K562 (cell line): ENCODE data around the gene RNASE7. TPM values are rescaled to one million over a fixed set of nuclear protein-coding genes. Genes with fewer than 3 reads are reported as not detected.

Experiments
- ATAC-seq: fragments of 200-7000 bp; cut with Tn5 transposase; 3 replicates; pipeline ENCODE4 v1.9.1; 2020; ENCODE audit warnings: moderate library complexity
- BruUV-seq: library from RNA; stranded (reverse); fragments of 400-500 nt; replicated peaks from 2 replicates; lab custom pipeline; 2021; lab: Mats Ljungman, UMichigan
- CTCF ChIA-PET: fragments of 300-600 bp; formaldehyde crosslinking; extraction: SDS; loops from one replicate; lab custom pipeline; 2021; ENCODE audit warnings: low intra/inter-chr PET ratio; lab: Yijun Ruan, JAX
- POLR2A ChIA-PET: fragments of 300-600, 350-650 bp; sonication (Branson Sonifier 250); formaldehyde crosslinking; extraction: SDS; loops from one replicate; lab custom pipeline; 2021; ENCODE audit warnings: antibody characterized with exemption, inconsistent platforms; lab: Yijun Ruan, JAX
- DNase-seq, 4 experiments: peaks; one replicate each; pipeline versions ENCODE4 v3.0.0 to v3.0.0-alpha.2; 2011 to 2018; ENCODE audit warnings: low spot score in 3 of 4, mixed read lengths in 3 of 4; ENCODE audit errors: extremely low read depth in 1 of 4
- FAIRE-seq: peaks from 2 replicates; lab custom pipeline; 2011; peaks lifted over from hg19 to GRCh38; lab: Jason Lieb, UNC
- H2AFZ ChIP-seq: 2 replicates; pipeline ENCODE4 v1.6.0; 2011; ENCODE audit warnings: low read depth, low read length, control low read depth, inconsistent platforms
- H3K27ac ChIP-seq: fragments of 200-600 bp; 3 replicates; pipeline ENCODE4 v1.8.0; 2011; ENCODE audit warnings: low read depth, mild to moderate bottlenecking, control low read depth, inconsistent platforms, low read length, moderate library complexity, mixed read lengths; ENCODE audit errors: extremely low read depth
- H3K27me3 ChIP-seq, 2 experiments: fragments of 300-600 bp in 1 of 2; 2 replicates in 1 of 2; 3 replicates in 1 of 2; pipeline versions ENCODE4 v1.6.0 to v1.8.0; 2011; ENCODE audit warnings: inconsistent platforms in 2 of 2, low read length in 2 of 2, mild to moderate bottlenecking in 1 of 2, mixed read lengths in 1 of 2, moderate library complexity in 1 of 2; ENCODE audit not compliant: control insufficient read depth in 2 of 2, insufficient read depth in 2 of 2
- H3K36me3 ChIP-seq: fragments of 300-600 bp; 3 replicates; pipeline ENCODE4 v1.8.0; 2011; ENCODE audit warnings: mild to moderate bottlenecking, low read length, inconsistent platforms; ENCODE audit not compliant: control insufficient read depth, insufficient read depth
- H3K4me1 ChIP-seq, 2 experiments: fragments of 200-600 bp in 1 of 2; replicated peaks in 1 of 2; 2 replicates in 1 of 2; 3 replicates in 1 of 2; pipeline versions ENCODE4 v1.5.1 to v1.8.0; 2011; ENCODE audit warnings: inconsistent platforms in 2 of 2, low read length in 2 of 2, mild to moderate bottlenecking in 1 of 2, mixed read lengths in 1 of 2, moderate library complexity in 1 of 2; ENCODE audit not compliant: control insufficient read depth in 2 of 2, insufficient read depth in 2 of 2
- H3K4me2 ChIP-seq: 2 replicates; pipeline ENCODE4 v1.6.1; 2011; ENCODE audit warnings: low read length, control low read depth, inconsistent platforms, mixed read lengths; ENCODE audit not compliant: insufficient read depth
- H3K4me3 ChIP-seq: fragments of 200-600 bp; sonication (generic), shearing (Covaris generic); 2 replicates; pipeline ENCODE4 v1.5.1; 2016; ENCODE audit warnings: control low read depth, inconsistent platforms
- H3K79me2 ChIP-seq: fragments of 200-600 bp; 3 replicates; pipeline ENCODE4 v1.8.0; 2011; ENCODE audit warnings: low read length, inconsistent platforms; ENCODE audit not compliant: control insufficient read depth, insufficient read depth
- H3K9ac ChIP-seq, 2 experiments: 2 replicates each; pipeline versions ENCODE4 v1.6.0 to v1.6.1; 2011; ENCODE audit warnings: low read depth in 2 of 2, low read length in 2 of 2, control low read depth in 1 of 2, inconsistent platforms in 1 of 2, mild to moderate bottlenecking in 1 of 2, mixed read lengths in 1 of 2; ENCODE audit not compliant: insufficient read depth in 1 of 2
- H3K9me1 ChIP-seq: one replicate; pipeline ENCODE4 v1.6.0; 2011; ENCODE audit warnings: inconsistent platforms, mild to moderate bottlenecking, low read length, moderate library complexity; ENCODE audit not compliant: control insufficient read depth, insufficient read depth
- H3K9me3 ChIP-seq: replicated peaks from 2 replicates; pipeline ENCODE4 v1.5.1; 2011; ENCODE audit warnings: low read depth, low read length, inconsistent platforms; ENCODE audit not compliant: control insufficient read depth, insufficient read depth
- H4K20me1 ChIP-seq: replicated peaks from 2 replicates; pipeline ENCODE4 v1.6.1; 2011; ENCODE audit warnings: low read length, inconsistent platforms, mixed read lengths; ENCODE audit not compliant: control insufficient read depth, insufficient read depth
- E2F3 ChIP-seq: fragments of 250-450 bp; sonication (Bioruptor Pico); IDR thresholded peaks from 2 replicates; pipeline ENCODE4 v1.4.0; 2020; ENCODE audit warnings: mild to moderate bottlenecking
- ELK1 ChIP-seq: sonication (generic); formaldehyde crosslinking; IDR thresholded peaks from 2 replicates; pipeline ENCODE4 v1.8.1; 2022; ENCODE audit warnings: missing genetic modification reagents
- ESRRA ChIP-seq: fragments of 450-650 bp; IDR thresholded peaks from 2 replicates; pipeline ENCODE4 v1.6.1; 2014; ENCODE audit warnings: low read depth, mild to moderate bottlenecking, moderate library complexity, borderline replicate concordance
- NCOA2 ChIP-seq, 2 experiments: fragments of 450-650 bp; IDR thresholded peaks; 2 replicates each; pipeline ENCODE4 v1.6.1; 2018; ENCODE audit warnings: mild to moderate bottlenecking in 2 of 2, moderate library complexity in 1 of 2; ENCODE audit not compliant: partially characterized antibody in 2 of 2
- NCOR1 ChIP-seq: fragments of 450-650 bp; IDR thresholded peaks from 2 replicates; pipeline ENCODE4 v1.6.1; 2016; ENCODE audit warnings: mild to moderate bottlenecking, moderate library complexity
- NFIC ChIP-seq: fragments of 450-650 bp; IDR thresholded peaks from 2 replicates; pipeline ENCODE4 v1.6.1; 2017; ENCODE audit warnings: mild to moderate bottlenecking, inconsistent platforms
- NR2C1 ChIP-seq, 2 experiments: fragments of 450-650 bp; IDR thresholded peaks; 2 replicates each; pipeline ENCODE4 v1.6.1; 2017; ENCODE audit warnings: mild to moderate bottlenecking in 2 of 2, antibody characterized with exemption in 1 of 2, inconsistent platforms in 1 of 2, missing compliant biosample characterization in 1 of 2, missing genetic modification characterization in 1 of 2
- NR2C2 ChIP-seq, 2 experiments: fragments of 200-800 bp in 1 of 2; sonication (Bioruptor generic) in 1 of 2; sonication (generic) in 1 of 2; formaldehyde crosslinking in 1 of 2; IDR thresholded peaks; 2 replicates each; pipeline versions ENCODE4 v1.6.1 to v1.8.0; 2016 to 2022; ENCODE audit warnings: mild to moderate bottlenecking in 1 of 2, missing compliant biosample characterization in 1 of 2, missing genetic modification characterization in 1 of 2, missing genetic modification reagents in 1 of 2
- POLR2B ChIP-seq: fragments of 450-650 bp; IDR thresholded peaks from 2 replicates; pipeline ENCODE4 v1.6.1; 2018; ENCODE audit warnings: low read depth; ENCODE audit not compliant: partially characterized antibody
- SOX6 ChIP-seq: fragments of 450-650 bp; IDR thresholded peaks from 2 replicates; pipeline ENCODE4 v1.6.1; 2014; ENCODE audit warnings: mild to moderate bottlenecking
- ZBTB17 ChIP-seq: fragments of 450-650 bp; formaldehyde crosslinking; IDR thresholded peaks from 2 replicates; pipeline ENCODE4 v1.4.0; 2020; ENCODE audit warnings: mild to moderate bottlenecking
- WGBS: fragments of 100-300 bp; shearing (Covaris generic); methylation state at CpG from one replicate; pipeline ENCODE4 v1.1.6; 2016; ENCODE audit warnings: low coverage, mixed read lengths; ENCODE audit not compliant: insufficient coverage; ENCODE audit errors: missing lambda C conversion rate; 5-methylcytosine and 5-hydroxymethylcytosine counted together
- in situ Hi-C: fragments of 300-500 bp; cut with MboI; formaldehyde crosslinking; loops from 4 replicates; pipeline ENCODE4 v1.15.0; 2018; ENCODE audit warnings: inconsistent platforms, mixed read lengths
- intact Hi-C: fragments of 100-400 bp; cut with micrococcal nuclease; formaldehyde crosslinking; loops from 2 replicates; pipeline ENCODE4 v1.14.2; 2022
- polyA plus RNA-seq, 8 experiments: library from polyadenylated mRNA; depleted of rRNA in 4 of 8; stranded (reverse) in 5 of 8; unstranded in 3 of 8; fragments of >200 nt; fragmentation: Nextera tagmentation in 2 of 8; fragmentation: Illumina TruSeq in 1 of 8; extraction: Ambion mirVana in 2 of 8; extraction: Trizol in 1 of 8; gene quantifications; 2 replicates each; pipeline versions ENCODE4 v1.2.1 to v1.2.3, GENCODE V29; 2011 to 2014; ENCODE audit warnings: inconsistent platforms in 1 of 8, missing spikeins in 1 of 8
- total RNA-seq, 7 experiments: library from RNA; depleted of rRNA in 6 of 7; stranded (reverse); fragments of >200 nt in 6 of 7; fragmentation: Illumina TruSeq in 2 of 7; extraction: Trizol in 2 of 7; gene quantifications; 2 replicates each; pipeline versions ENCODE4 v1.2.1 to v1.2.3, GENCODE V29; 2011 to 2021; ENCODE audit warnings: low replicate concordance in 1 of 7
- TF ChIP-seq, protein P1 (sequence below): fragments of 250-450 bp; sonication (Bioruptor Pico); IDR thresholded peaks from 2 replicates; pipeline ENCODE4 v1.5.0; 2020; ENCODE audit warnings: mild to moderate bottlenecking, borderline replicate concordance

The RNASE7 gene
- total and polyA plus RNA-seq, 9 of the 15 experiments (the other 6 are each of a cell fraction or from before 2014, with no cell fraction given) = not detected

- Histone ChIP-seq H3K4me3 (no peak overlapping the region), H3K9me3 (no peaks in the 10 kb centered on the region), H3K9ac (no peak overlapping the region), H3K79me2 (no peaks in the 10 kb centered on the region), H3K4me1 (peaks cover 5 to 18% of the 10 kb centered on the region in 2 experiments; a peak in 4 of 5 replicates), H3K27me3 (no peaks in the 10 kb centered on the region), H3K27ac (no peak overlapping the region), H3K4me2 (no peak overlapping the region), H3K36me3 (no peaks in the 10 kb centered on the region), H3K9me1 (no peaks in the 10 kb centered on the region), H2AFZ (no peak overlapping the region; the same call in 1 of the 2 replicates), H4K20me1 (no peaks in the 10 kb centered on the region)
- in situ Hi-C loops (no loop called here), intact Hi-C loops (no loop called here)
- ChIA-PET CTCF (no interaction called here), POLR2A (interaction anchor here (1.3 to 1.9 kb wide), 3 partner anchors 10 to 32 kb away, joined by 4 to 5 read pairs (median 5); partner anchors contain the start of gene RNASE8)
- TF ChIP-seq ELK1 = no peak
- TF ChIP-seq ZBTB17 (CRISPR knock-in tag) = 0 out of 2 replicates have a peak, but pooled peaks have one; percentile 36
- no TSS peak for BruUV-seq
- FAIRE-seq (no peak), ATAC-seq (no peak), DNase-seq (no peak)
- WGBS = 54% methylated on average over 2 of the region's 2 CpGs
Observed at GRCh38 chr14:21047378-21047781, 5.2 kb downstream of the RNASE7 start.

- no peak overlapping the region for H3K9ac ChIP-seq
- in situ Hi-C loops (no loop called here), intact Hi-C loops (no loop called here)
- H3K4me1 ChIP-seq = peaks cover 5 to 14% of the 10 kb centered on the region in 2 experiments; a peak in 4 of 5 replicates
- POLR2A ChIA-PET = interaction anchor here (0.6 to 1.4 kb wide), 3 partner anchors 10 to 33 kb away, joined by 3 to 5 read pairs (median 4); no protein-coding TSS in a partner anchor
- 34% methylated on average over 2 of the region's 2 CpGs for WGBS
- peak in 1 of 4 experiments; percentile 24 for DNase-seq
- H3K27me3 ChIP-seq = no peaks in the 10 kb centered on the region
- FAIRE-seq = no peak
- H3K36me3 ChIP-seq = no peaks in the 10 kb centered on the region
- H3K4me3 ChIP-seq = no peak overlapping the region
- H3K27ac ChIP-seq = no peak overlapping the region
- H2AFZ ChIP-seq = peak overlapping the region; percentile 54
- H3K4me2 ChIP-seq = no peak overlapping the region
- H3K79me2 ChIP-seq = no peaks in the 10 kb centered on the region
- CTCF ChIA-PET = interaction anchor here (0.6 kb wide), 1 partner anchor 53 kb away, joined by 3 read pairs; no protein-coding TSS in a partner anchor
- H3K9me1 ChIP-seq = no peaks in the 10 kb centered on the region
- no peaks in the 10 kb centered on the region for H3K9me3 ChIP-seq
- BruUV-seq = no TSS peak
- ATAC-seq = no peak
- no peaks in the 10 kb centered on the region for H4K20me1 ChIP-seq
- TF ChIP-seq NCOR1 = no peak
- TF ChIP-seq E2F3 = no peak
- no peak for TF ChIP-seq NR2C1 (IDR thresholded peaks at IDR 0.05)
- TF ChIP-seq NR2C1 (tag; IDR thresholded peaks at IDR 0.05) = 0 out of 2 replicates have a peak, but pooled peaks have one; percentile 31
- no peak for TF ChIP-seq NR2C2 (CRISPR knock-in tag; IDR thresholded peaks at IDR 0.05)
- TF ChIP-seq NR2C2 (tag; IDR thresholded peaks at IDR 0.05) = peak; percentile 25; the same call in 1 of the 2 replicates
- peak; percentile 55; the same call in 1 of the 2 replicates for TF ChIP-seq SOX6
- TF ChIP-seq, protein P1, sequence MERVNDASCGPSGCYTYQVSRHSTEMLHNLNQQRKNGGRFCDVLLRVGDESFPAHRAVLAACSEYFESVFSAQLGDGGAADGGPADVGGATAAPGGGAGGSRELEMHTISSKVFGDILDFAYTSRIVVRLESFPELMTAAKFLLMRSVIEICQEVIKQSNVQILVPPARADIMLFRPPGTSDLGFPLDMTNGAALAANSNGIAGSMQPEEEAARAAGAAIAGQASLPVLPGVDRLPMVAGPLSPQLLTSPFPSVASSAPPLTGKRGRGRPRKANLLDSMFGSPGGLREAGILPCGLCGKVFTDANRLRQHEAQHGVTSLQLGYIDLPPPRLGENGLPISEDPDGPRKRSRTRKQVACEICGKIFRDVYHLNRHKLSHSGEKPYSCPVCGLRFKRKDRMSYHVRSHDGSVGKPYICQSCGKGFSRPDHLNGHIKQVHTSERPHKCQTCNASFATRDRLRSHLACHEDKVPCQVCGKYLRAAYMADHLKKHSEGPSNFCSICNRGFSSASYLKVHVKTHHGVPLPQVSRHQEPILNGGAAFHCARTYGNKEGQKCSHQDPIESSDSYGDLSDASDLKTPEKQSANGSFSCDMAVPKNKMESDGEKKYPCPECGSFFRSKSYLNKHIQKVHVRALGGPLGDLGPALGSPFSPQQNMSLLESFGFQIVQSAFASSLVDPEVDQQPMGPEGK (CRISPR knock-in tag) = no peak
- TF ChIP-seq NCOA2 (IDR thresholded peaks at IDR 0.05; ENCODE audit: partially characterized antibody in 2 of 2) = no peak
- 0 out of 2 replicates have a peak, but pooled peaks have one; percentile 7 for TF ChIP-seq NFIC
- TF ChIP-seq POLR2B = no peak
- TF ChIP-seq ESRRA = peak; percentile 82
Observed at GRCh38 chr14:21048638-21049037, 6.5 kb downstream of the RNASE7 start.
